Activated T-cell treated with anti-CD3 and anti-CD28 coated beads for 1 hour (primary cell): ENCODE data around the gene PNMA6F.

Source experiments
- DNase-seq: peaks from one replicate; pipeline ENCODE4 v3.0.0-alpha.2; 2020; ENCODE audit warnings: low read depth

Gene PNMA6F

GRCh38 chrX:153321381-153322124, at the start of gene PNMA6F:
Gene PNMA6F (minus strand): TSS chrX:153321767. CDS start chrX:153320674, 1,093 bp downstream.
- DNase-seq, result no peak

DNA sequence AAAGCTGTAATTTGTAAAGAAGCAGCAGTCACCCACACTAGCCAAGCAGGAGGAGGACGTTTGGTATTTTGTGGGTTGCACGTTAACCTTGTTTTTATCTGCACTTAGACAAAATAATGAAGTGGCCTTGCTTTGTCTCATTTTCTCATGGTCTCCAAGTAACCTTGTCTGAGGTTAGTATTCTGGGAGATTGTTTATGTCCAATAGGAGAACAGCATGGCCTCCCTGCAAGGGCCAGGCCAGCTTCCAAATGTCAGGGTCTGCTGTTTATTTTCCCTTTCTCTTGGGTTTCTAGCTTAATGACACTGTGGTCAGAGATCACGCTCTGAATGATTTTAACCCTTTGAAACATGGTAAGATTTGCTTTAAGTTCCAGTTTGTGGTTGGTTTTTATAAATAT, 49.7 kb upstream of the PNMA6F start:
- no peak for DNase-seq

DNA sequence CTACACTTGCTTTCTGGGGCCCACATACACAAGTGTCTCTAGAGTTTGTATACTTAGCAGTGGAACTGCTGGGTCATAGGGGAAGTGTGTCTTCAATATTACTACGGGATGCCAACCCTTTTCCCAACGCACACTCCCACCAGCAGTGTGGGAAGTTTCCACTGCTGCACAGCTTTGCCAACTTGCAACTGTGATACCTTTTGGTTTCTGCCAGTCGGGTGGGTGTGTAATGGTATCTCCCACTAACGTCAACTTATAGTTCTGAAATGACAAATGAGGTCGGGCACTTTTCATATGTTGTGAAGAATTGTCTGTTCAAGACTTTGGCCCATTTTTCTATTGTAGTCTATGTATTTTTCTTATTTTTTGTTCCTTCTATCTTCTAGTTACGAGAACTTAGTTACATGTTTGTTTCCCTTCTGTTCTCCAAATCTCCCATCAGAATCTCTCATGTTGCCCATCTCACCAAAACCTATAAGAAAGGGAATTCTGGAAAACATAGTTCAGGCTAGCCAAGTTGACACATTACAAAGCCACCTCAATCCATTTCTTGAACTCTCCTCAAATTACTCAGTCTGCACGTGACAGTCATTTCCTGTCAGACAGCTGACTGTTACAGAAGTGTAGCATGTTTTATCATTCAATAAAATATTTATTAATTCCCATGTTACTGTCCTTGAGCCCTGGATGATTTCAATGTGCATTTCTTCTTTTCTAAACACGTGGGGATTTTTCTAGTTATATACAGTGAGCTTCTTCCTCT, 48.9 kb upstream of the PNMA6F start:
- DNase-seq, result no peak

GRCh38 chrX:153366878-153367538, 45.4 kb upstream of the PNMA6F start:
- DNase-seq, result no peak

DNA sequence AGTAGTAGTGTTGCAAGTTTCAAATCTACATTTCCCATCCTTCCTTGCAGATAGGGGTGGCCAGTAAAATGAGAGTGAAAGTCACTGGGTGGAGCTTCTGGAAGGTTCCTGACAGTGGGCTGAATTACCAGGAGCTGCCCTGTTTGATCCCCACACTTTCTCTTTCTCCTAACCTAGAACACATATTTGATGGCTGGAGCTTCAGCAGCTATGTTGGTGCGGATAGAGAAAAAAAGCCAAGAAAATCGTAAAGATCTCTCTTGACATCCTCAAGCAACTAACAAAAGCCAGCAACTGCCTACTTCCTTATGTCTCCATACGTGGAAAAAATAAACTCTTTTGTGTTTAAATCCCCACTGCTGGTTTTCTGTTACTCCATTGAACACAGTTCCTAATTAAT, 44.6 kb upstream of the PNMA6F start:
- no peak for DNase-seq

GRCh38 chrX:153365670-153366069, 44.1 kb upstream of the PNMA6F start:
- no peak for DNase-seq

DNA sequence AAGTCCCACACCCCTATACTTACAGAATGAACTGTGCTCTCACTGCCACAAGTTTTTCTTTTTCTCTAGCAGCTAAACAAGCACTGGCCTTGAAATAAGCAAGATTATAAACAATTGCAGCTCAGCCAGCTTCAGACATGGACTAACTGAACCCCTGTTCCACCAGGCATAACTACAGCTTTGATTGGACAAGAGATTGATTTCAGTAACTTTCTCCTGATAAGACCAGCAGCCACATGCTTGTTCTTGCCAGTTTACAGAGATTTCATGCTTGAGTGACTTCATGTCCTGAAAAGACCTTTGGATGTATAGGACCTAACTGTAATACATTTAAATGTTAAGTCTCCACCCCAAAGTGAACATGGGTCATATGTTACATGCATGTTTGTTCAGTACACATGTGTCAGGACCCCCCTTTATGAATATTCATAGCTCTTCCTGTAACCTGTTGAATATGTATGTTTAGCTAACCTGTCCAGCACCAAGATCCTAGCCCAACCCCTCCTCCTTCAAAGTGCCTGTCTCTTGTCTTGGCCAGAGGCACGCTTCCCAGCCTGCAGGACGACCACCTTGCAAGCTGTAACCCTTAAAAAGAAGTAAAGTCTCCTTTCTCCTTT, 40.3 kb upstream of the PNMA6F start:
- DNase-seq, result no peak

- no peak for DNase-seq
These were observed 36.3 kb upstream of the PNMA6F start for GRCh38 chrX:153357877-153358276.

GRCh38 chrX:153353416-153353815, 31.8 kb upstream of the PNMA6F start:
- DNase-seq, result no peak

GRCh38 chrX:153352858-153353257, 31.3 kb upstream of the PNMA6F start:
- no peak for DNase-seq

DNA sequence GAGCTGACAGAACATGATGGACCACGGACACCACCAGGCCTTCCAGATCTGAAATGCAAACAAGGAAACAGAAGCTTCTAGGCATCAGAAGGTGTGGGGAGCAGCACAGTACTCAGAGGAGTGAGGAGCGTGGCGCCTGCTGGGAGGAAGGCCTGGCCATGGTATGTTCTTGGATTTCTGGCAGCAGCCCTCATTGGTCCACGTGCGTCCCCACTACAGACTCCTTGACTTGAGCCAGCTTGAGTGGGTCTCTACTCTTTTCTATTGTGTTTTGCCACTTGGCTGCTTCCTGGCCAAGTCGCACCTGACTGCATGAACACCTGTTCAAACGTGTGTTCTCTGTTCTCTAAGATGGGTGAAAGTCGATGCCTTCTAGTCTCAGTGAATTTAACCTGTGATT, 30.4 kb upstream of the PNMA6F start:
- no peak for DNase-seq

DNA sequence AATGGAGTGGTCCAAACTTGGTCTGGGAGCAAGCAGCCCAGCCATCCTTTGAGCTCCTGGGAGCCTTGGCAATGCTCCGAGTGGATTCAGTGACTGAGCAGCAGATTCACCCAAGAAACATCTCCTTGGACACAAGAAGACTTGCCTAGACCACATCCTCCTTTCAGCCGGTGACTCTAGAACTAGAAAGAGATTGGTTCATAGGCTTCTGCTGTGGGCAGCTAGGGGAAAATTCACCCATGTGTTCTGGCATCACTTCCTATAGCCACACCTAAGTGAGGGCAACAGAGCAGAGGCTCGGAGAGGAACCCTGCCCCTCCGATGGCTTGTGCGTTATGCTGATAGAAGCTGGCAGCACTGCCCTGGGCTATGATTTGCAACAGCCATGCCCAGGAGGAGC, 28.4 kb upstream of the PNMA6F start:
- no peak for DNase-seq

- DNase-seq, result no peak
These were observed 26.9 kb upstream of the PNMA6F start for GRCh38 chrX:153348421-153348820.

GRCh38 chrX:153347530-153347929, 26.0 kb upstream of the PNMA6F start:
- no peak for DNase-seq

GRCh38 chrX:153343674-153344073, 22.1 kb upstream of the PNMA6F start:
- DNase-seq, result no peak

GRCh38 chrX:153342762-153343558, 21.4 kb upstream of the PNMA6F start:
- DNase-seq, result no peak

DNA sequence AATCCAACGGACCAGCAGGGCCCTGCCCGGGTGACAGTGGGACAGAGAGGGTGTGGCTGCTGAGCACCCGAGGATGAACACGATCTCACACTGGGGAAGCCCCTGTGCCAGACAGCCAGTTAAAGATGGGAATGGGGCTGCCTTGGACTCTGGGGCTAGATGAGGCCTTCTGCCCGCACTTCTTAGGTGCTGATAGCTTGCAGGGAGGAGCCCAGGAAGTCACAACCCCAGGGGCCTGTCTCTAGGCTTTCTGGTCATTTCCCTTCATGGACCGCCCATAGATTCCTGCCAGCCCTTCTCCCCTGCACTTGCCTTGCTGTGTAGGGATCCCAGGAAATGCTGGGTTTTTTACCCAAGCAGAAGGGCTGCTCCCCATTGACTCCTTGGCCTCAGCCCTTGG, 18.5 kb upstream of the PNMA6F start:
- DNase-seq, result no peak

DNA sequence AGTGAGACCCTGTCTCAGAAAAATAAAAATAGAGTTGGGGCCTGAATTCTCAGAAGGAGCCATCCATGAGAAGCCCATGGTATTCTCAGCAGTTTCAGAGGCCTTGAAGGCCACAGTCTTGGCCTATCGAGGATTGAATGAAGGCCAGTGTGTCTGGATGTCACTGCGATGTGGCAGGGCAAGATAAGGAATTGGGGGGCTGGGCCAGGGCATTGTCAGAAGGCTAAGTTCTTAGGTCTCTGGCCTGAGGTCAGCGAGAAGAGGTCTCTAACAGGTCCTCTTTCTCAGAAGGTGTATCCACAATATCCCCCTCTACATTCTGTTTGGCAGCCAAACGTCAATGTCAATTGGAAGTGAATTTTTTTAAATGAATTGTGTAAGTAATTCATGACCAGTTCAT, 18.1 kb upstream of the PNMA6F start:
- no peak for DNase-seq

DNA sequence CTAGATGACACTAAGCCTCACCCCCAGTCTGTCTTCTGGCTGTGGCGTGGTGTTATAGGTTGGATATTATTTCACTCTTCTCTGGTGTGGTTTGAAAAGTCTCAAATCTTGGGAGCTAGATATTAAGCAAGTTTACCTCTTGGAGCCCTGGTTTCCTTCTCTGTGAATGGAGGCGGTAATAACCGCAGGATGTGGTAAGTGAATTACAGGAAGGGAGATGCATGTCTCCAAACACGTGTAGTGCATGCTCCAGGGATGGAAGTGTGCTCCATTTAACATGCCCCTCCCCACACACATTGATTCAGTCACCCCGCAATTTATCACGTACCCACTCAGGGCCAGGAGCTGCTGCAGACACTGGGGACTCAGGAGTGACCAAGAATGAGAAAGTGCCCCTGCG, 17.3 kb upstream of the PNMA6F start:
- DNase-seq, result no peak

- DNase-seq, result no peak
These were observed 15.4 kb upstream of the PNMA6F start for GRCh38 chrX:153336988-153337387.

DNA sequence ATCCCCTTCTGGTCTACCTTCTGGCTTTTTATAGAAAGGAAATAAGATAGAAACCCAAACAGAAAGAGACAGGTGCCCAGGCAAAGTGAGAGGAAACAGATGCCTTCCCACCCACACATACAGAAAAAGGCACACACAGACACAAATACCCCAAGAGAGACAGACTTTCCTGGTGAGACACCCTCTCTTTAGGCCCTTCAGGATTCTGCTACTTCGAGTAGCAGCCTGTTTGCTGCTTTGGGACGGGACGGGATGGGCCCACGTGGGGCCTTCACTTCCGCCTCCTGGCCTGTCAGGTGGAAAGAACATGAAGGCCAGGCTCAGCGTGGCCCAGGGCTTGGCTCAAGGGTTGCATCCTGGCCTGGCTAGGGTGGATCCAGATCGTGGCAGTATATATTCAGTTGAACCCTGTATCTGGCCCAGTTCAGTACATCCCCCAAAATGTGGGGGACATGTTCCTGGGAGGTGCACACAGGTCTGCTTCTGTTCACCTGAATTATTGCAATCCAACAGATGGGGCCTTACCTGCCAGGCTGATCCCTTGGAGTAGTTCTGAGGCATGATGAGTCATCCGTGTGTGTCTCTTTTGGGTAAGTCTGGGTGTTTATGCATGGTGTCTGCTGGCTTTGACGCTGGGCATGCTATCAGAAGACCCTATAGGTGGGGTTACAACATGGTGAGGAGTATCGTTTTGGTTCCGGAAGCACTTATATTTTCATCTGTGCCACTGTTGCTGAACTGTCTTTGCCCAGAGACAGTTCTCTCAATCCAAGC, 14.7 kb upstream of the PNMA6F start:
- DNase-seq, result no peak
